Measurements from ENCODE around the gene SURF6. TPM values are rescaled to one million over a fixed set of nuclear protein-coding genes. Genes with fewer than 3 reads are reported as not detected.

Gene SURF6
- 15.0 TPM for total RNA-seq (ENCODE audit: unreplicated experiment)
- long read RNA-seq, full-length matches to known transcripts = 12 of 13 reads
- long read RNA-seq, partial matches to known transcripts = 0 of 13 reads
- long read RNA-seq, other reads (novel, unspliced or antisense) = 1 of 13 reads

DNA sequence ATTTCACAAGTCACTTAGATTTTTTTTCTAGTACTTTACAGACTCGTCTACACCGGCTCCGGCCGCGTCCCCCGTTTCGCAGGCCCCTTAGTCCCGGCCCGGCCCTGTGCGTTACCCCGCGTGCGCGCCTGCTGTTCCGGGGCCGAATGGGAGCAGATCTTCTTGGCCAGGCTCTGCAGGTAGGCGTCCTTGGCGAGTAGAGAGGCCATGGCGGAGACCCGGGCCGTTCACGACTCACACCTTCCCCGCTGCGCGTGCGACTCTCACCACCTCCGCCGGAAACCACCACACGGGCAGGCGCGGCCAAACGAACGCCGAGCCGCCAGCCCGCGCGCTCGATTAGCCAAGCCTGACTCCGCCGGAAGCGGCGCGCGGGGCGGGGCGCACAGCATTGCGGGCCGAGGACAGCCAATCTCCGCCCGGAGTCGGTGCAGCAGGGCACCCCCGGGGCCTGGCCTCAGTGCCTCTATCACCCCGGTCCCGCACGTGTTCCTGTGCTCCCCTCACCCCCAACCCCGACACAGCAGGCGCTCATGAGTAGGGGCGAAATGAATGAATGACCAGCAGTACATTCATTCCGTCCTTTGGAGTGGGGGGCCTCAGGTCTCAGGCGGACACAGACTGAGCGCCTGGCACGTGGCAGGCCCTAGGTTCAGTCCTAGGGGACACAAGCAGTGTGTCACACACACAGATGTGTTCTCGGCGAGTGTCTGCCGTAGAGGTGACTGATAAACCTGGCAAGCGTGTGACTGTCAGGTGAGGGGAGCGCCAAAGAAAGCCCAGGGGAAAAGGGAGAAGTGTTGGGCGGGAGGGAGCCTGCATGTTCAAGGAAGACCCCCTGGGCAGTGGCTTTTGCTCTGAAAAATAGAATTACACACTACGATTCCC, at the start of gene SURF6:
Gene SURF6 (minus strand): TSS at position 265 of the 888 bp plus-strand sequence. CDS start 56 bp downstream, at position 209.
- peak within 1 kb of the TSS; percentile 97 for H3K4me3 Mint-ChIP-seq (ENCODE audit: unreplicated experiment)
- peaks cover 4% of the 10 kb centered on the region for H3K36me3 Mint-ChIP-seq (ENCODE audit: unreplicated experiment)
- peaks cover 4% of the 10 kb centered on the region for H3K9me3 Mint-ChIP-seq (ENCODE audit: unreplicated experiment)
- peaks cover 6% of the 10 kb centered on the region for H3K27me3 Mint-ChIP-seq (ENCODE audit: unreplicated experiment)
- no peak for TF ChIP-seq CTCF (IDR thresholded peaks at IDR 0.05; ENCODE audit: partially characterized antibody, unreplicated experiment)
- peaks cover 2% of the 10 kb centered on the region for H3K4me1 Mint-ChIP-seq (ENCODE audit: low read depth, unreplicated experiment)
- peak within 1 kb of the TSS; percentile 62 for H3K27ac Mint-ChIP-seq (ENCODE audit: unreplicated experiment)
- peak; percentile 95 for DNase-seq

DNA sequence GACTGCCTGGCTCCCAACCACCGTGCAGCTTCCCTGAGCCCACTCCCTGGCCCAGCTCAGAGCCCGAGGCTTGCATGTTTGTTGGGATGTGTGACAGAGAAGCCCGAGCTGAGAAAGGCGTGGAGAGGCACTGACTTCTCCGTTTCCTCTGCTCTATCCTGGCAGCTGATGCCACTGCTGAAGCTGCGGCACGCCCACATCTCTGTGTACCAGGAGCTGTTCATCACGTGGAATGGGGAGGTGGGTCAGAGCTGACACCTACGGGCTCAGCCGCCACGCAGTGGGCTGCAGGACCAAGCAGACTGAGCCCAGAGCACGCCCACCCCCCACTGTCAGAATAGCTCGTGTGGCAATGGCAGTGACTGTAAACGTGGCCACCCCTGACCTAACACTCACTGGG, 49.5 kb upstream of the SURF6 start:
- Mint-ChIP-seq H3K4me1 (ENCODE audit: low read depth, unreplicated experiment) (no peaks in the 10 kb centered on the region), H3K4me3 (ENCODE audit: unreplicated experiment) (no peak overlapping the region), H3K27me3 (ENCODE audit: unreplicated experiment) (peaks cover 2% of the 10 kb centered on the region), H3K27ac (ENCODE audit: unreplicated experiment) (no peak overlapping the region), H3K36me3 (ENCODE audit: unreplicated experiment) (no peaks in the 10 kb centered on the region), H3K9me3 (ENCODE audit: unreplicated experiment) (peaks cover 2% of the 10 kb centered on the region)
- TF ChIP-seq CTCF (IDR thresholded peaks at IDR 0.05; ENCODE audit: partially characterized antibody, unreplicated experiment) = no peak
- no peak for DNase-seq

DNA sequence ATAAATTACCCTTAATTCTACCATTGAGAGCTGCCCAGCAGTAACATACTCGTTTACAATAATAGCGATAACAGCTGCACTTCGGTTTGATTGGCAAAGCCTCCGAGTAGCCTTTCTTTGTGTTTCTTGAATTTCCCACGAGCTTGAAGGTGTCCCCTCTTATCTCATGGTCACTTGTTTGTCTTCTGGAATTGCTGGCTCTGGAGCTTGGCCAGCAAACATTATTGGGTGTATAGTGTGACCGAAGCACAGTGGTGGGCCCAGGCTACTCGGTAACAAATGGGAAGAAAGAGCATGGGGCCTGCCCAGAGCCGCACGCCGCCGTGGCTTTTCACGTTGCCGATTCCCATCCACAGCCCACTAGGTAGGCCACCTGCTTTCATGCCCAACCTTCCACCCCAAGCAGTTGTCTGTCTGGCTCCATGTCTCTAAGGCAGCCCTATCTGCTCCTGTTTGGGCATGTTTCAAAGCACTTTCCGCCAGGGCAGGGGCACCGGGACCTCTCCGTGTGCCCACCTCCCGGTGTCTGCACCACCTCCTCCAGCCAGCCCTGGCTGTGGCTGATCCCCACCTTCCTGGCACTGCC, 48.8 kb upstream of the SURF6 start:
- Mint-ChIP-seq H3K9me3 (ENCODE audit: unreplicated experiment) (no peaks in the 10 kb centered on the region), H3K4me1 (ENCODE audit: low read depth, unreplicated experiment) (no peaks in the 10 kb centered on the region), H3K36me3 (ENCODE audit: unreplicated experiment) (no peaks in the 10 kb centered on the region), H3K27me3 (ENCODE audit: unreplicated experiment) (peaks cover 2% of the 10 kb centered on the region), H3K4me3 (ENCODE audit: unreplicated experiment) (no peak overlapping the region), H3K27ac (ENCODE audit: unreplicated experiment) (no peak overlapping the region)
- TF ChIP-seq CTCF (IDR thresholded peaks at IDR 0.05; ENCODE audit: partially characterized antibody, unreplicated experiment) = no peak
- DNase-seq = no peak

DNA sequence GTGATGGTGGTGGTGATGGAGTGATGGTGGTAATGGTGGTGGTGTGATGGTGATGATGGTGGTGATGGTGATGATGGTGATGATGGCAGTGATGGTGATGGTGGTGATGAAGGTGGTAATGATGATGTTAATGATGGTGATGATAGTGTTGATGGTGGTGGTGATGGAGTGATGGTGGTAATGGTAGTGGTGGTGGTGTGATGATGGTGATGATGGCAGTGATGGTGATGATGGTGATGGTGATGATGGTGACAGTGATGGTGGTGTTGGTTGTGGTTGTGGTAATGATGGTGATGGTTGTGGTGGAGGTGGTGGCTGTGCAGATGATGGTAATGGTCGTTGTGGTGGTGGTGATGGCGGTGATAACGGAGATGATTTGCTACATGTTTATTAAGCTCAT, 47.5 kb upstream of the SURF6 start:
- no peak for TF ChIP-seq CTCF (IDR thresholded peaks at IDR 0.05; ENCODE audit: partially characterized antibody, unreplicated experiment)
- H3K9me3 Mint-ChIP-seq (ENCODE audit: unreplicated experiment) = no peaks in the 10 kb centered on the region
- DNase-seq = no peak
- no peaks in the 10 kb centered on the region for H3K4me1 Mint-ChIP-seq (ENCODE audit: low read depth, unreplicated experiment)
- H3K27ac Mint-ChIP-seq (ENCODE audit: unreplicated experiment) = no peak overlapping the region
- no peak overlapping the region for H3K4me3 Mint-ChIP-seq (ENCODE audit: unreplicated experiment)
- H3K27me3 Mint-ChIP-seq (ENCODE audit: unreplicated experiment) = peaks cover 2% of the 10 kb centered on the region
- H3K36me3 Mint-ChIP-seq (ENCODE audit: unreplicated experiment) = no peaks in the 10 kb centered on the region
